ENCODE measurements around the gene HOXB8.

Gene HOXB8

GRCh38 chr17:48624544-48625494 lies 9.7 kb upstream of the HOXB8 start:
- DNase-seq (ENCODE audit: low read depth, low spot score) = no peak

- no peak for DNase-seq (ENCODE audit: low read depth, low spot score)
Measured at GRCh38 chr17:48624118-48624517, 9.0 kb upstream of the HOXB8 start.

- DNase-seq (ENCODE audit: low read depth, low spot score) = no peak
Measured at GRCh38 chr17:48623583-48623982, 8.5 kb upstream of the HOXB8 start.

GRCh38 chr17:48622857-48623256 lies 7.8 kb upstream of the HOXB8 start:
- no peak for DNase-seq (ENCODE audit: low read depth, low spot score)

- no peak for DNase-seq (ENCODE audit: low read depth, low spot score)
Measured at GRCh38 chr17:48621410-48622392, 6.6 kb upstream of the HOXB8 start.

- no peak for DNase-seq (ENCODE audit: low read depth, low spot score)
Measured at GRCh38 chr17:48620461-48621139, 5.5 kb upstream of the HOXB8 start.

GRCh38 chr17:48619826-48620449 lies 4.8 kb upstream of the HOXB8 start:
- DNase-seq (ENCODE audit: low read depth, low spot score) = no peak

GRCh38 chr17:48618256-48618896 lies 3.3 kb upstream of the HOXB8 start:
- DNase-seq (ENCODE audit: low read depth, low spot score) = no peak

- no peak for DNase-seq (ENCODE audit: low read depth, low spot score)
Measured at GRCh38 chr17:48617471-48618255, 2.6 kb upstream of the HOXB8 start.

GRCh38 chr17:48616717-48617470 lies 1.8 kb upstream of the HOXB8 start:
- no peak for DNase-seq (ENCODE audit: low read depth, low spot score)

- DNase-seq (ENCODE audit: low read depth, low spot score) = no peak
Measured at GRCh38 chr17:48615963-48616716, 1.0 kb upstream of the HOXB8 start.

GRCh38 chr17:48613862-48614694 lies 1.0 kb downstream of the HOXB8 start:
- no peak for DNase-seq (ENCODE audit: low read depth, low spot score)

GRCh38 chr17:48612854-48613691 lies 2.0 kb downstream of the HOXB8 start:
- no peak for DNase-seq (ENCODE audit: low read depth, low spot score)

- DNase-seq (ENCODE audit: low read depth, low spot score) = no peak
Measured at GRCh38 chr17:48612456-48612853, 2.6 kb downstream of the HOXB8 start.

- no peak for DNase-seq (ENCODE audit: low read depth, low spot score)
Measured at GRCh38 chr17:48611681-48612455, 3.2 kb downstream of the HOXB8 start.

GRCh38 chr17:48611213-48611612 lies 3.9 kb downstream of the HOXB8 start:
- no peak for DNase-seq (ENCODE audit: low read depth, low spot score)

Data from iPS DF 19.7 (cell line).